Measurements from ENCODE around the gene FGD4.

- TF ChIP-seq EZH2 (IDR thresholded peaks at IDR 0.05; ENCODE audit: insufficient read depth, poor library complexity, severe bottlenecking), result no peak
- no peak for TF ChIP-seq EZH2phosphoT487 (IDR thresholded peaks at IDR 0.05; ENCODE audit: insufficient read depth, low read depth)
Measured at GRCh38 chr12:32585680-32586079, 186.3 kb downstream of the FGD4 start.

Measured in GM23248 (cell line).